LNCaP clone FGC (cell line): ENCODE data around the gene TMEM271.

ENCODE experiments used
- DNase-seq: peaks from one replicate; pipeline ENCODE4 v3.0.0-alpha.2; 2011; ENCODE audit warnings: low read depth
- H3K4me3 ChIP-seq: 2 replicates; pipeline ENCODE4 v1.5.1; 2011; ENCODE audit warnings: mild to moderate bottlenecking, low read depth, low read length, control low read depth
- TF ChIP-seq, protein P1 (sequence below): IDR thresholded peaks from 2 replicates; pipeline ENCODE4 v1.5.1; 2012; ENCODE audit warnings: mild to moderate bottlenecking; ENCODE audit not compliant: control insufficient read depth, insufficient read depth; ENCODE audit errors: extremely low read depth

Gene TMEM271

DNA sequence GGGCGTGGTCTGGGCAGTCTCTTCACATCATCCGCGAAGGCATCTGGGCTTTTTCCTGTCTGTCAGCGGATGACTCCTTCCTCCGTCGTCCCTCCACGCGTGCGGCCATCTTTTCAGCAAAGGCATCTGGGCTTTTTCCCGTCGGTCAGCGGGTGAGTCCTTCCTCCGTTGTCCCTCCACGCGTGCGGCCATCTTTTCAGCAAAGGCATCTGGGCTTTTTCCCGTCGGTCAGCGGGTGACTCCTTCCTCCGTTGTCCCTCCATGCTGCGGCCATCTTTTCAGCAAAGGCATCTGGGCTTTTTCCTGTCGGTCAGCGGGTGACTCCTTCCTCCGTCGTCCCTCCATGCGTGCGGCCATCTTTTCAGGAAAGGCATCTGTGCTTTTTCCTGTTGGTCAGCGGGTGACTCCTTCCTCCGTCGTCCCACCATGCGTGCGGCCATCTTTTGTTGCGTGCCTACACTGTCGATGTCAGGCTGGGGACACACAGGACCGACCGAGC, 12.3 kb upstream of the TMEM271 start:
- no peak overlapping the region; the same call in 1 of the 2 replicates for H3K4me3 ChIP-seq
- no peak for DNase-seq
- TF ChIP-seq, protein P1, sequence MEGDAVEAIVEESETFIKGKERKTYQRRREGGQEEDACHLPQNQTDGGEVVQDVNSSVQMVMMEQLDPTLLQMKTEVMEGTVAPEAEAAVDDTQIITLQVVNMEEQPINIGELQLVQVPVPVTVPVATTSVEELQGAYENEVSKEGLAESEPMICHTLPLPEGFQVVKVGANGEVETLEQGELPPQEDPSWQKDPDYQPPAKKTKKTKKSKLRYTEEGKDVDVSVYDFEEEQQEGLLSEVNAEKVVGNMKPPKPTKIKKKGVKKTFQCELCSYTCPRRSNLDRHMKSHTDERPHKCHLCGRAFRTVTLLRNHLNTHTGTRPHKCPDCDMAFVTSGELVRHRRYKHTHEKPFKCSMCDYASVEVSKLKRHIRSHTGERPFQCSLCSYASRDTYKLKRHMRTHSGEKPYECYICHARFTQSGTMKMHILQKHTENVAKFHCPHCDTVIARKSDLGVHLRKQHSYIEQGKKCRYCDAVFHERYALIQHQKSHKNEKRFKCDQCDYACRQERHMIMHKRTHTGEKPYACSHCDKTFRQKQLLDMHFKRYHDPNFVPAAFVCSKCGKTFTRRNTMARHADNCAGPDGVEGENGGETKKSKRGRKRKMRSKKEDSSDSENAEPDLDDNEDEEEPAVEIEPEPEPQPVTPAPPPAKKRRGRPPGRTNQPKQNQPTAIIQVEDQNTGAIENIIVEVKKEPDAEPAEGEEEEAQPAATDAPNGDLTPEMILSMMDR: no peak

DNA sequence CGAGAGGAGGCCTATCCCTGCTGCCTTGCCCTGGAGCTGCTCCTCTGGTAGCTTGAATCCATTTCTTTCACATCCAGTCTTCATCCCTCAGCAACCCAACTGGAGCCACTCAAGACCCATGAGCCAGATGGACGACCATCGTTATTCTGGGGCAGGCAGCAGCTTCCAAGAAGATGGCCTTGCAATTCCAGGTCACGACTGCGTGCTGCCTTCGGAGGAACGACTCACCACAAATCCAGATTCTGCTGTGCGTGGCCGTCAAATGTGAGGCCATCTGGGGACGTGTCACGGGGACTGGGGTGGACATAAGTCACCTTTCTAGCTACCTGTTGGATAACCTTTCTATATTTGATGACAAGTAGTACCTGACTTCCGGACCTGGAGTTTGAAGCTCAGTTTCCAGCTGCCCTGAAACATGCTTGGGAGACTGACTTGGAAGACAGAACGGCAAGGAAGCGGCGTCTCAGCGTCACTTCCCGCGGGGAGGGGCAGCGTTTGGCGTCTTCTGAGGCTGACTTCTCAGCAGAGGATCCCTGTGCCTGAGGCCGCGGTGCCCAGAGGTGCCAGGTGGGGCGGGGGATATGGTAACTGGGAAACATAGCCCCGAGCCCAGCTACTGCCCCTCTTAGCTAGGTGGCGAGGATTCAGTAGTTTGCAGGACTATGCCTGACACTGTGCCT, 11.7 kb upstream of the TMEM271 start:
- H3K4me3 ChIP-seq: no peak overlapping the region
- TF ChIP-seq, protein P1: no peak
- no peak for DNase-seq

DNA sequence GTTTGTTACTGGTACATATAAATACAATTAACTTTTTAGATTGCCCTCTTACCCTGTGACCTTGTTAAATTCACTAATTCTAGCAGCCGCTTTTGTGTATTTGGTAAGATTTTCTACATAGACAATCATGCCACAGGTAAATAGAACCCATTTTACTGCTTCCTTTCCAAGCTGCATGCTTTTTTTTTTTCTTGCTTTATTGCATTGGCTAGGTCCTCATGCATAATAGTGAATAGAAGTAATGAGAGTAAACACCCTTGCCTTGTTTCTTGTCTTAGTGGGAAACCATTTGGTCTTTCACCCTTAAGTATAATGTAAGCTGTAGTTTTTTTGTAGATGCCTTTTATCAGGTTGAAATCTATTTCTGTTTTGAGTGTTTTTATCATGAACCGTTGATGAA, 7.7 kb upstream of the TMEM271 start:
- DNase-seq: no peak
- no peak overlapping the region for H3K4me3 ChIP-seq
- TF ChIP-seq, protein P1: no peak

DNA sequence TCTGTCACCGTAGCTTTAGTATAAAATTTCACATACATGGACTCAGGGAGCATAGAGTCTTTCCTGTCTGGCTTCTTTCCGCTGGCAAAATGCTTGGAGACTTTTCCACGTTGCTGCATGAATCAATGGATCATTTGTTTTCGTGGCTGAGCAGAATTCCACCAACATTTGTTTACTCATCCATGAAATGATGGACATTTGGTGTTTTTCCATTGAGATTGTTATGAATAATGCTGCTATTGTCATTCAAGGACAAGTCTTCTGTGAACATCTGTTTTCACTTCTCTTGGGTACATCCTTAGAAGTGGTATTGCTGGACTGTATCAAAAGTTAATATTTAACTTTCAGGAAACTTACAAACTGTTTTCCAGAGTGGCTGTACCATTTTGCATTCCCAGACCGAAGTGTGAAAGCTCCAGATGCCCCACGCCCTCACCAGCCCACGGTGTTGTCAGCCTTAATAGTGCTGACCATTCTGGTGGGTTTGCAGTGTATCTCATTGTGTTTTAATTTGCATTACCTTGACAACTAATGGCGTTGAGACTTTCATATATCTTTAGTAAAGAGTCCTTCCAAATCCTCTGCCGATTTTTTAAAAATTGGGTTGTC, 5.8 kb upstream of the TMEM271 start:
- no peak overlapping the region for H3K4me3 ChIP-seq
- TF ChIP-seq, protein P1: no peak
- no peak for DNase-seq

DNA sequence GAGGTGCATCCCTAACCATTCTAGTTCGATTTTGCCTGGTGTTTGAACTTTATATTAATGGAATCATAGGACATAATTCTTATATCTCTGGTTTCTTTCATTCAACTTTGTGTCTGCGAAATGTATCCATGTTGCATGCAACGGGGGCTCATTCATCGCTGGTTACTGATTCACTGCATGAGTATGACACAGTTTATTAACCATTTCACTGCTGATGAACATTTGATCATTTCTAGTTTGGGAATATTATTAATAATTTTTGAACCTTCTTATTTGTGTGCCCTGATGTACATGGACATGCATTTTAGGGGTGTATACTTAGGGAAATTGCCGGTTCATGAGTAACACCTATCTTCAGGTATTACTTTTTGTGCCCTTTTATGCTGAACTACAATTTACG, 5.1 kb upstream of the TMEM271 start:
- no peak for DNase-seq
- no peak overlapping the region for H3K4me3 ChIP-seq
- TF ChIP-seq, protein P1: no peak

DNA sequence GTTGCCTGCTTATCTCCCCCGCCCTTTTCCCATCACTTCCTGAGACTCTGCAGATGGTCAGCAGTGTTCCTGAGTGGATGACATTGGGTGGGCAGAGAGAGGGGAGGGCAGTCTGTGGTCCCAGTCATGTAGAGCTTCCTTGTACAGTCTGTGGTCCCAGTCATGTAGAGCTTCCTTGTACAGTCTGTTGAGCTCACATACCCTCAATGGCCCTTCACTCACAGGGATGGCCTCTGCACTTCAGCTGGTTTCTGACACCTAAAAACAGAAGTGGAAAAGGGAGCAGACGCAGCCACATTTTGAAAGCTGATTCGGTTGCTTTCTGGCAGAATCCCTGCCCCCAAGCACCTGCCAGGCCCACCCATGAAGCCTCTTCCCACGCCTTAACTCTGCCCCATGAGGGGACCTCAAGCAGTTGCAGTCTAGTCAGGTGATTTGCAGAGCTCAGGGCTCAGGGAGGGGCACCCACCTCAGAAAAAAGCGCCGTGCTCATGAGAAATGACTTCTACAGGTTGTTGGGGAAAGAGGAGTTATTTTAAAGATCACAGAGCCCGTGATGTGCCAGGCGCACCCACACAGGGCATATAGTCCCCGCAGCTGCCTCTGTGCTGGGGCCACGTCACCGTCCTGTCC, 3.6 kb upstream of the TMEM271 start:
- no peak for DNase-seq
- H3K4me3 ChIP-seq: no peak overlapping the region
- TF ChIP-seq, protein P1: no peak
